ENCODE results near the gene BCL6B.

DNA sequence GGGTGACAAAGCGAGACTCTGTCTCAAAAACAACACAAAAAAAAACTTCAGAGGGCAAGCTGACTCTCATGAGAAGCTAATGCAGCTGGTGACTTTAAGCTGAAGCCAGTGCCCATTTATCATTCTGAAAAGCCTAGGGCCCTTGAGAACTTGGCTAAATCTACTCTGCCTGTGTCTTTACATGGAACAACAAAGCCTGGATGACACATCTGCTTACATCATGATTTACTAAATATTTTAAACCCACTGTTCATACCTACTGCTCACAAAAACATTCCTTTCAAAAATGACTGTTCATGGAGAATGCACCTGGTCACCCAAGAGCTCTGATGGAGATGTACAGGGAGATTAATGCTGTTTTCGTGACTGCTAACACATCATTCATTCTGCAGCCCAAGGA is 33.1 kb upstream of the BCL6B start:
- TF ChIP-seq MAX (IDR thresholded peaks at IDR 0.05) (no peak), EGR1 (IDR thresholded peaks at IDR 0.05) (no peak), EP300 (IDR thresholded peaks at IDR 0.05; ENCODE audit: borderline replicate concordance) (no peak), FOXM1 (IDR thresholded peaks at IDR 0.05; ENCODE audit: borderline replicate concordance, low read depth) (no peak), USF1 (IDR thresholded peaks at IDR 0.05) (no peak), CEBPB (IDR thresholded peaks at IDR 0.05) (no peak), TAF1 (IDR thresholded peaks at IDR 0.05; ENCODE audit: low read depth) (no peak), RAD21 (IDR thresholded peaks at IDR 0.05; ENCODE audit: low read depth) (no peak), TEAD4 (IDR thresholded peaks at IDR 0.05) (no peak), TCF12 (IDR thresholded peaks at IDR 0.05; ENCODE audit: low read depth) (no peak), NFIC (IDR thresholded peaks at IDR 0.05) (no peak), YY1 (IDR thresholded peaks at IDR 0.05; ENCODE audit: low read depth) (no peak), ZBTB7A (IDR thresholded peaks at IDR 0.05; ENCODE audit: low read depth) (no peak)
- TF ChIP-seq, protein P1, sequence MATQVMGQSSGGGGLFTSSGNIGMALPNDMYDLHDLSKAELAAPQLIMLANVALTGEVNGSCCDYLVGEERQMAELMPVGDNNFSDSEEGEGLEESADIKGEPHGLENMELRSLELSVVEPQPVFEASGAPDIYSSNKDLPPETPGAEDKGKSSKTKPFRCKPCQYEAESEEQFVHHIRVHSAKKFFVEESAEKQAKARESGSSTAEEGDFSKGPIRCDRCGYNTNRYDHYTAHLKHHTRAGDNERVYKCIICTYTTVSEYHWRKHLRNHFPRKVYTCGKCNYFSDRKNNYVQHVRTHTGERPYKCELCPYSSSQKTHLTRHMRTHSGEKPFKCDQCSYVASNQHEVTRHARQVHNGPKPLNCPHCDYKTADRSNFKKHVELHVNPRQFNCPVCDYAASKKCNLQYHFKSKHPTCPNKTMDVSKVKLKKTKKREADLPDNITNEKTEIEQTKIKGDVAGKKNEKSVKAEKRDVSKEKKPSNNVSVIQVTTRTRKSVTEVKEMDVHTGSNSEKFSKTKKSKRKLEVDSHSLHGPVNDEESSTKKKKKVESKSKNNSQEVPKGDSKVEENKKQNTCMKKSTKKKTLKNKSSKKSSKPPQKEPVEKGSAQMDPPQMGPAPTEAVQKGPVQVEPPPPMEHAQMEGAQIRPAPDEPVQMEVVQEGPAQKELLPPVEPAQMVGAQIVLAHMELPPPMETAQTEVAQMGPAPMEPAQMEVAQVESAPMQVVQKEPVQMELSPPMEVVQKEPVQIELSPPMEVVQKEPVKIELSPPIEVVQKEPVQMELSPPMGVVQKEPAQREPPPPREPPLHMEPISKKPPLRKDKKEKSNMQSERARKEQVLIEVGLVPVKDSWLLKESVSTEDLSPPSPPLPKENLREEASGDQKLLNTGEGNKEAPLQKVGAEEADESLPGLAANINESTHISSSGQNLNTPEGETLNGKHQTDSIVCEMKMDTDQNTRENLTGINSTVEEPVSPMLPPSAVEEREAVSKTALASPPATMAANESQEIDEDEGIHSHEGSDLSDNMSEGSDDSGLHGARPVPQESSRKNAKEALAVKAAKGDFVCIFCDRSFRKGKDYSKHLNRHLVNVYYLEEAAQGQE (IDR thresholded peaks at IDR 0.05; ENCODE audit: low read depth), result no peak

Measured in Ishikawa (cell line).